ENCODE results near the gene TCTN1.
"Not testable (repeated sequence)": the region's sequence is repeated elsewhere in the genome, so short reads cannot be mapped to it uniquely, and the experiment has no call there.

Gene TCTN1

GRCh38 chr12:110585231-110585799 is 28.6 kb upstream of the TCTN1 start:
- no peak for DNase-seq (ENCODE audit: low read depth in 2 of 2)

GRCh38 chr12:110587102-110587501 is 26.8 kb upstream of the TCTN1 start:
- not testable (repeated sequence) for DNase-seq (ENCODE audit: low read depth in 2 of 2)

GRCh38 chr12:110590059-110590458 is 23.9 kb upstream of the TCTN1 start:
- no peak for DNase-seq (ENCODE audit: low read depth in 2 of 2)

- no peak for DNase-seq (ENCODE audit: low read depth in 2 of 2)
Observed at GRCh38 chr12:110590806-110591326, 23.1 kb upstream of the TCTN1 start.

GRCh38 chr12:110591451-110592051 is 22.4 kb upstream of the TCTN1 start:
- no peak for DNase-seq (ENCODE audit: low read depth in 2 of 2)

GRCh38 chr12:110592078-110592477 is 21.9 kb upstream of the TCTN1 start:
- no peak for DNase-seq (ENCODE audit: low read depth in 2 of 2)

- DNase-seq (ENCODE audit: low read depth in 2 of 2) = not testable (repeated sequence)
Observed at GRCh38 chr12:110592919-110593318, 21.0 kb upstream of the TCTN1 start.

GRCh38 chr12:110597885-110598284 is 16.0 kb upstream of the TCTN1 start:
- no peak for DNase-seq (ENCODE audit: low read depth in 2 of 2)

- DNase-seq (ENCODE audit: low read depth in 2 of 2) = no peak
Observed at GRCh38 chr12:110599334-110599733, 14.6 kb upstream of the TCTN1 start.

GRCh38 chr12:110600254-110600653 is 13.7 kb upstream of the TCTN1 start:
- no peak for DNase-seq (ENCODE audit: low read depth in 2 of 2)

- not testable (repeated sequence) for DNase-seq (ENCODE audit: low read depth in 2 of 2)
Observed at GRCh38 chr12:110602085-110602814, 11.7 kb upstream of the TCTN1 start.

- DNase-seq (ENCODE audit: low read depth in 2 of 2) = no peak
Observed at GRCh38 chr12:110606253-110606611, 7.7 kb upstream of the TCTN1 start.

GRCh38 chr12:110613071-110613770 is 708 bp upstream of the TCTN1 start:
- no peak for DNase-seq (ENCODE audit: low read depth in 2 of 2)

GRCh38 chr12:110615171-110615570 is 1.2 kb downstream of the TCTN1 start:
- DNase-seq (ENCODE audit: low read depth in 2 of 2) = no peak

- DNase-seq (ENCODE audit: low read depth in 2 of 2) = no peak
Observed at GRCh38 chr12:110616471-110617115, 2.7 kb downstream of the TCTN1 start.

- DNase-seq (ENCODE audit: low read depth in 2 of 2) = peak in 1 of 2 donors; percentile 29
Observed at GRCh38 chr12:110619534-110619953, 5.6 kb downstream of the TCTN1 start.

- DNase-seq (ENCODE audit: low read depth in 2 of 2) = no peak
Observed at GRCh38 chr12:110622582-110622981, 8.7 kb downstream of the TCTN1 start.

- DNase-seq (ENCODE audit: low read depth in 2 of 2) = no peak
Observed at GRCh38 chr12:110627500-110628195, 13.7 kb downstream of the TCTN1 start.

GRCh38 chr12:110635055-110635454 is 21.1 kb downstream of the TCTN1 start:
- no peak for DNase-seq (ENCODE audit: low read depth in 2 of 2)

GRCh38 chr12:110636516-110636915 is 22.6 kb downstream of the TCTN1 start:
- DNase-seq (ENCODE audit: low read depth in 2 of 2) = no peak

GRCh38 chr12:110637869-110638441 is 24.0 kb downstream of the TCTN1 start:
- DNase-seq (ENCODE audit: low read depth in 2 of 2) = no peak
